SU-DHL-6 (cell line): ENCODE results near the gene SLC25A29.
A peak's percentile ranks its signal among the peaks of the same experiment; 100 is the strongest.

Experiments
- H2AFZ ChIP-seq: fragments of 200-600 bp; sonication (generic); 2 replicates; pipeline ENCODE4 v1.6.1; 2014; ENCODE audit warnings: low read depth, mild to moderate bottlenecking, moderate library complexity, mixed read lengths, antibody characterized with exemption, low read length; ENCODE audit not compliant: severe bottlenecking
- H3F3A ChIP-seq: fragments of 200-600 bp; shearing (Covaris generic); 2 replicates; pipeline ENCODE4 v1.6.0; 2016; ENCODE audit warnings: antibody characterized with exemption, mild to moderate bottlenecking; ENCODE audit not compliant: insufficient read depth
- H3K27ac ChIP-seq: fragments of 200-600 bp; sonication (generic); 2 replicates; pipeline ENCODE4 v1.5.1; 2016; ENCODE audit warnings: low read depth, mild to moderate bottlenecking, low read length, moderate library complexity, mixed read lengths
- H3K27me3 ChIP-seq: fragments of 200-600 bp; sonication (generic), shearing (Covaris generic); 2 replicates; pipeline ENCODE4 v1.6.0; 2014; ENCODE audit warnings: mild to moderate bottlenecking, low read length
- H3K36me3 ChIP-seq: fragments of 200-600 bp; sonication (generic); 2 replicates; pipeline ENCODE4 v1.6.1; 2014; ENCODE audit warnings: mild to moderate bottlenecking, low read length, mixed read lengths
- H3K4me2 ChIP-seq: fragments of 300-600, 200-600 bp; shearing (Covaris generic), sonication (generic); 2 replicates; pipeline ENCODE4 v1.6.0; 2014; ENCODE audit warnings: low read length, low read depth, mild to moderate bottlenecking; ENCODE audit not compliant: poor library complexity, severe bottlenecking
- H3K4me3 ChIP-seq: fragments of 200-600 bp; sonication (generic); 2 replicates; pipeline ENCODE4 v1.5.1; 2014; ENCODE audit warnings: antibody characterized with exemption, low read length, mild to moderate bottlenecking, mixed read lengths; ENCODE audit not compliant: insufficient read depth, poor library complexity, severe bottlenecking
- H3K79me2 ChIP-seq: fragments of 200-600 bp; sonication (generic); 2 replicates; pipeline ENCODE4 v1.6.1; 2014; ENCODE audit warnings: mild to moderate bottlenecking, low read length, moderate library complexity; ENCODE audit not compliant: insufficient read depth
- H3K9ac ChIP-seq: fragments of 200-600 bp; sonication (generic); 2 replicates; pipeline ENCODE4 v1.7.0; 2014; ENCODE audit warnings: mild to moderate bottlenecking, low read length
- H3K9me2 ChIP-seq: fragments of 200-600 bp; sonication (generic); replicated peaks from 2 replicates; pipeline ENCODE4 v1.6.1; 2014; ENCODE audit warnings: low read length; ENCODE audit not compliant: insufficient read depth
- H3K9me3 ChIP-seq: fragments of 200-600 bp; sonication (generic); 2 replicates; pipeline ENCODE4 v1.6.1; 2014; ENCODE audit warnings: low read length, mixed read lengths; ENCODE audit not compliant: insufficient read depth
- H4K20me1 ChIP-seq: fragments of 200-600 bp; sonication (generic); 2 replicates; pipeline ENCODE4 v1.6.1; 2014; ENCODE audit warnings: low read depth, mild to moderate bottlenecking, antibody characterized with exemption, low read length, moderate library complexity, mixed read lengths
- EZH2phosphoT487 ChIP-seq: fragments of 200-600 bp; sonication (generic), shearing (Covaris generic); conservative IDR thresholded peaks from 2 replicates; pipeline ENCODE4 v1.6.1; 2018; ENCODE audit warnings: mild to moderate bottlenecking, antibody characterized with exemption, low read length, moderate library complexity, mixed read lengths
- TF ChIP-seq, protein P1 (sequence below): fragments of 200-600 bp; sonication (generic); IDR thresholded peaks from one replicate; pipeline ENCODE4 v1.5.1; 2017; ENCODE audit warnings: antibody characterized with exemption, mild to moderate bottlenecking, low read length, moderate library complexity; ENCODE audit not compliant: insufficient read depth, poor library complexity, severe bottlenecking

SLC25A29 gene

DNA sequence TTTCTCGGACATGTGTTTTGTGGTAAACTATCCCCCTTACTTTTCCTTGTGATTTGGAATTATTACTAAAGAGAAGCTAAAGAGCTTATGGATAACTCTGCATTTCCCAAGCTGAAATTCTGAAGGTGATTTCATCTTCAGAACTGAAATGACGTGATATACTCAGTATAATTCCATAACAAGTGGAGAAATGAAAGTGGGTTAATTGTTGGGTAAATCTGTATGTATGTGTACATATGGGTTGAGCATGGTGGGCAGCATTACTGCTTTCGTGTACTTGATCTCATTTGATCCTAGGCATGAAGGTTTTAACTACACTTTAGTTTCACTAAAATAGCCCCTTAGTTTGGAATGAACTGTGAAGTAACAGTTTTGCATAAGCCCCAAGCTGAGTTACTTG lies 63.2 kb downstream of the SLC25A29 start:
- peaks cover 90% of the 10 kb centered on the region for H3K79me2 ChIP-seq
- peak overlapping the region; percentile 28 for H3K9ac ChIP-seq
- H3K27me3 ChIP-seq = no peaks in the 10 kb centered on the region
- peak overlapping the region; percentile 97 for H3K4me2 ChIP-seq
- no peaks in the 10 kb centered on the region for H3K9me3 ChIP-seq
- TF ChIP-seq EZH2phosphoT487 = no peak
- TF ChIP-seq, protein P1, sequence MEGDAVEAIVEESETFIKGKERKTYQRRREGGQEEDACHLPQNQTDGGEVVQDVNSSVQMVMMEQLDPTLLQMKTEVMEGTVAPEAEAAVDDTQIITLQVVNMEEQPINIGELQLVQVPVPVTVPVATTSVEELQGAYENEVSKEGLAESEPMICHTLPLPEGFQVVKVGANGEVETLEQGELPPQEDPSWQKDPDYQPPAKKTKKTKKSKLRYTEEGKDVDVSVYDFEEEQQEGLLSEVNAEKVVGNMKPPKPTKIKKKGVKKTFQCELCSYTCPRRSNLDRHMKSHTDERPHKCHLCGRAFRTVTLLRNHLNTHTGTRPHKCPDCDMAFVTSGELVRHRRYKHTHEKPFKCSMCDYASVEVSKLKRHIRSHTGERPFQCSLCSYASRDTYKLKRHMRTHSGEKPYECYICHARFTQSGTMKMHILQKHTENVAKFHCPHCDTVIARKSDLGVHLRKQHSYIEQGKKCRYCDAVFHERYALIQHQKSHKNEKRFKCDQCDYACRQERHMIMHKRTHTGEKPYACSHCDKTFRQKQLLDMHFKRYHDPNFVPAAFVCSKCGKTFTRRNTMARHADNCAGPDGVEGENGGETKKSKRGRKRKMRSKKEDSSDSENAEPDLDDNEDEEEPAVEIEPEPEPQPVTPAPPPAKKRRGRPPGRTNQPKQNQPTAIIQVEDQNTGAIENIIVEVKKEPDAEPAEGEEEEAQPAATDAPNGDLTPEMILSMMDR = no peak
- peak overlapping the region; percentile 49 for H3K27ac ChIP-seq
- H3K36me3 ChIP-seq = 0 out of 2 replicates have a peak, but pooled peaks cover 6% of the 10 kb centered on the region
- H3F3A ChIP-seq = peaks cover 31% of the 10 kb centered on the region
- H2AFZ ChIP-seq = no peak overlapping the region
- peak overlapping the region; percentile 34 for H3K4me3 ChIP-seq
- H3K9me2 ChIP-seq = no peaks in the 10 kb centered on the region
- H4K20me1 ChIP-seq = peaks cover 13% of the 10 kb centered on the region

DNA sequence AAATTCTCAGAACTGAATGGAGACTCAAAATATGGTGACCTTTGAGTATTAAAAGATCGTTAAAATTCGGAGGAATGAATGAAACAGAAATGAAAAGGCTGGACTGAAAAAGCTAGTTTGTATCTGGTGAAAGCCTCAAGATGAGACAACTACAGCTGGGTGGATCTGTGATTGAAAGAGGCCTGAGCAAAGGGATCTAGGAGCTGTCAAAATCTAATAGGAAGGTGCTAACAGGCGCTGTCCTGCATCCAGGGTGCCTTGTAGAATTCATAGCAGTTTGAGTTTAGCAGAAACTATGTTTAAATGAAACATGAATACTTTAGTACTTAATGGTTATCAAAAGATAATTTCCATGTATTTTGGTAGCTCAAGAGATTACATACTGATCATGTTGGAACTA lies 65.0 kb downstream of the SLC25A29 start:
- TF ChIP-seq, protein P1 = no peak
- TF ChIP-seq EZH2phosphoT487 = no peak
- H3K9me3 ChIP-seq = no peaks in the 10 kb centered on the region
- peaks cover 20% of the 10 kb centered on the region for H4K20me1 ChIP-seq
- peaks cover 24% of the 10 kb centered on the region for H3F3A ChIP-seq
- H3K4me2 ChIP-seq = peak overlapping the region; percentile 97
- no peaks in the 10 kb centered on the region for H3K9me2 ChIP-seq
- peak overlapping the region; percentile 78 for H3K9ac ChIP-seq
- peaks cover 90% of the 10 kb centered on the region for H3K79me2 ChIP-seq
- H3K36me3 ChIP-seq = 0 out of 2 replicates have a peak, but pooled peaks cover 6% of the 10 kb centered on the region
- peak overlapping the region; percentile 88 for H3K4me3 ChIP-seq
- no peak overlapping the region for H2AFZ ChIP-seq
- H3K27me3 ChIP-seq = no peaks in the 10 kb centered on the region
- peak overlapping the region; percentile 78 for H3K27ac ChIP-seq
